Activated T-cell treated with anti-CD3 and anti-CD28 coated beads for 1 hour (primary cell): Measurements from ENCODE around the gene ZNF142.

Experiments
- DNase-seq: peaks from one replicate; pipeline ENCODE4 v3.0.0-alpha.2; 2020; ENCODE audit warnings: low read depth

Gene ZNF142

GRCh38 chr2:218655751-218656150 lies 3.7 kb downstream of the ZNF142 start:
- no peak for DNase-seq

DNA sequence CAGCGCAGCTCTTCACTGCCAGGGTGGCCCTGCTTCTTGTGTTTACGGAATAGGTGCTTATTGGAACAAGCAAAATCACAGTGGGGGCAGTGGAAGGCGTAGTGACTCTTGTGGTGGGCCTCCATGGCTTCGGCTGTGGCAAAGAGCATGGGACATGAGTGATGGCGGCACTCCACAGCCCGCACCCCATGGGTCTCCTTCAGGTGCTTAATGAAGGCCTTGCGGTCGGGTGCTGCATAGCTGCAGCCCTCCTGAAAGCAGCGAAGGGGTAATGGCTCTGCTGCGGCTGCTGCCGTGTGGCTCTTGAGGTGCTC lies 10.7 kb downstream of the ZNF142 start:
- DNase-seq: no peak

DNA sequence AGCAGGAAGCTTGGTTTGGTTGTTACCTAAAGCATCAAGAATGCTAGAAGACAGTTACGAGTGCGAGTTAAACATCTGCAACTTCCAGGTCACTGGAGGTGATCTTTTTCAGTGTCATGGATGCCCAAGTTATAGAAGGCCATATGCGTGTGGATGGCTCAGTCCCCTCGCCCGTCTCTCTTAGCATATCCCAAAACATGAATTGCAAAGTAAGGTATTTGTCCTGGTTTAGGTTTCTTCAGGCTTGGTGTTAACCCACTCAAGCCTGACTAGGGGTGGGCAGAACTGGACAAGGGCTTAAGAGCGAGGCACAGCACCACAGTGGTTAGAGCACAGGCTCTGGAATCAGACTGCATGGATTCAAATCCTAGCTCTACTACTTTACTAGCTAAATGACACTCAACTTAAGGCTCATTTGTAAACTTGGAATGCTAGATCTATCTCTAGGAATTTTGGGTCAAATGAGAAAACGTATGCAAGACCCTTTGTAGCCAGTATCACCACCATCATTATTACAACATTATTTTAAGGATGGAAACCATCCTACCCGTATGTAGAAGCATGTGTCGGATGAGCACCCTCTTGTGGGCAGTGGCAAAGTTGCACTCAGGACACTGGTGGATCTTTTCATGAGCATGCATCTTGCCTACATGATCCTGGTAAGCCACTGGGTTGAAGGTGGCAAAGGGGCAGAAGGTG lies 11.2 kb downstream of the ZNF142 start:
- peak; percentile 35 for DNase-seq

DNA sequence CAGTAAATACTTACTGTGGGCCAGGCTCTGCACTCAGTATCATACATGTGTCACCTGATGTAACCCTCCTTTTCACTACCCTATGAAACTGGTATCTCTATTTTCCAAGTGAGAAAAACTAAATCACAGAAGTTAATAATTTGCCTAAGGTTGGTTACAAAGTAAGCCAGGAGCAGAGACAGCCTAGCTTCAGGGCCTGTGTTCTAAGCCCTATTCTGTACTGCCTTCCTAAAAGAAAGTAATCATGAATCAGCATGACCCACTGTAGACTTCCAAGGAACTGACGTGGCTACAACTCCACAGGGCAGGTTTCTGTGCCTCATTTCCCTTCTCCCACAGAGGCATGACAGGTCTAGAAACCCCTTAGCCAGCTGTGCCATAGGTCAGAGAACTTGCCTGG lies 14.3 kb downstream of the ZNF142 start:
- no peak for DNase-seq

DNA sequence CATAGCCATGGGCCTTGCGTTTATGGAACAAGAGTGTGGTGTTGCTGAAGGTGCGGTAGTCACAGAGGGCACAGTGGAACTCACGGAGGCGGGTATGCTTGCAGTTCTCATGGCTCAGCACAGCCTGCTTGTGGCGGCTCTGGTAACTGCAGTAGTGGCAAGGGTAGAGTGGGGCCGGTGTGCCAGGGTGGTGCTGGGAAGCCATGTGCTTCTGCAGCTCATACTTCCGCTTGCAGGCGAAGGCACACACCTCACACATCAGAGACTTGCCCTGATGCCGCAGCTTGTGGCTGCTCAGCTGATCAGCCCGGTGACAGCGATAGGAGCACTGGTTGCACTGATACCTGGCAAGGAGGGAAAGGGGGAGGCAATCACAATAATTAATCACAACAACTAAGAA lies 14.7 kb downstream of the ZNF142 start:
- no peak for DNase-seq

DNA sequence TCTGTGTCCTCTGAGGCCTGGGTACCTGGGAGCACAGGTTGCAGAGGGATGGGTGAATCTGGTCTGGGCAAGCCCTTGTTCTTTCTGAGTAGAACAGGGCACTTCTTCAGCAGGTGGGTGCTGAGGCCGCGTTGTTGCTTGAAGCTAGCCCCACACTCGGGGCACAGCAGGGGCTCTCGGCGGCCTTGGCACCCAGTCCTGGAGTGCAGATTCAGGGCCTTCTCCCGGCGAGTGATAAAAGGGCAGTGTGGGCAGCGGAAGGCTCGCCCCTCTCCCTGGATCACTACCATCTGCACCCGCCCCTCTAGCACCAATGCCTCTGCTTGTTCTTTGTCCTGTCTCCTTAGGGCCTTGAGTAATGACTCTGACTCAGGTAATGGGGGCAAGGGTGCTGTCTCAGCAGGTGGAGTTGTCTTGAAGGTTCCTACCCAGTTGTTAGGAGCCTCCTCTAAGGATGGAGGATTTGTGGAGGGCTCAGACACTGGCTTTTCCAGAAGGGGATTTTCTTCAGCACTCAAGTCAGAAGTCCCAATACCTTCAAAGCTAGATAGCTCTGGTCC lies 15.6 kb downstream of the ZNF142 start:
- DNase-seq: no peak

GRCh38 chr2:218642786-218643185 lies 16.6 kb downstream of the ZNF142 start:
- DNase-seq: no peak

DNA sequence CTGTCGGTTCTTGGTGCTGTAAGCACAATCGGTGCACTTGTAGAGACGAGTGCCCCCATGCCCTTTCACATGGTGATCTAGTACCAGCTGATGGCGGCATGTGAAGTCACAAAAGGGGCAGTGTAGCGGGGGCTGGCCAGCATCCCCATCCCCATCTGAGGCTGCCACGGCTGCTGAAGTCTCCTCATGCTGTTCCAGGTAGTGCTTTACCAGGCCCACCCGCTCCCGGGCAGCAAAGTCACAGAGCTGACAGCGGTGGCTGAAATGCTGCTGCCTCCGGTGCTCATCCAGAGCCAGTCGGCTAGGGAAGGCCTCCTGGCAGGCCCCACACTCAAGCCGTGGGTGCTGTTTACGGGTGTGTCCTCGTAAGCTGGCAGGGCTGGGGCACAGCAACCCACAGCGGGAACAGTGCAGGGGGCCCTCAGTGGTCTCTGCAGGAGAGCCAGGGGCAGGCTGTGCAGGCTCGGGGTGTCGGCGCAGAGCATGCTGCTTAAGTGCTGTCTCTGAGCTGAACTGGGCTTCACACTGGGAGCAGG lies 17.2 kb downstream of the ZNF142 start:
- no peak for DNase-seq

DNA sequence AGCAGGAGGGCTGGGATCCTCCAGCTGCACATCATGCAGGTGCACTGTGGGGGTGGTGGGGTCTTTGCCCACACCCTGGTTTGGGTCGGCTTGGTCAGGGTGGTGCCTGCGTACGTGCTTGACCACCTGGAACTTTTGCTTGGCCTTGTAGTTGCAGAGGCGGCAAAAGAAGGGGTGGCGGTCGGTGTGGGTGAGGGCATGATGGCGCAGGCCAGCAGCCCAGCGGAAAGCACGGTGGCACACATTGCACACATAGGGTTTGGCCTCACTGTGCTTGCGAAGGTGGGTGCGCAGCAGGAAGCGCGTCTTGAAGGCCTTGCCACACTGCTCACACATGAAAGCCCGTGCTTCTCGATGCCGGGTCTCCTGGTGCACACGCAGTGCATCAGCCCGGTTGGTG lies 21.1 kb downstream of the ZNF142 start:
- DNase-seq: no peak

GRCh38 chr2:218635719-218636118 lies 23.7 kb downstream of the ZNF142 start:
- DNase-seq: no peak

DNA sequence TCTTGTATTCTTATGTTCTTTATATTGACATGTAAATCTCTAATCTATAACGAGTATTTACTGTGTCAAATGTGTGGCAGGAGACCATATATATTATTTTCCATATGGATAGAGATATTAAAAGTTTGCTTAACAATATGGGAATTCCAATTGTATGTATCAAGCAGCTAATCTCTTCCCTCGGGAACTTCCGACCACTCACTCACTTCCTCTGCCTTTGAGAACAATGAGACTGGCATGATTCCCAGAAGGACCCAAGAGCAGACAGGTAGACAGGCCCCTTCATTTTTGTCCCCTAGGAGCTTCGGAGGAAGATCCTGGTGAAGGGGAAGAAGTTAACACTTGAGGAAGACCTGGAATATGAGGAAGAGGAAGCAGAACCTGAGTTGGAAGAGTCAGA lies 27.6 kb downstream of the ZNF142 start:
- DNase-seq: no peak

- no peak for DNase-seq
These were observed 31.5 kb downstream of the ZNF142 start for GRCh38 chr2:218627939-218628338.

GRCh38 chr2:218626369-218626768 lies 33.1 kb downstream of the ZNF142 start:
- DNase-seq: no peak

- DNase-seq: no peak
These were observed 36.1 kb downstream of the ZNF142 start for GRCh38 chr2:218623366-218623705.

- DNase-seq: no peak
These were observed 36.6 kb downstream of the ZNF142 start for GRCh38 chr2:218622606-218623365.

GRCh38 chr2:218621007-218621406 lies 38.4 kb downstream of the ZNF142 start:
- DNase-seq: no peak

- DNase-seq: no peak
These were observed 41.1 kb downstream of the ZNF142 start for GRCh38 chr2:218618102-218618860.

DNA sequence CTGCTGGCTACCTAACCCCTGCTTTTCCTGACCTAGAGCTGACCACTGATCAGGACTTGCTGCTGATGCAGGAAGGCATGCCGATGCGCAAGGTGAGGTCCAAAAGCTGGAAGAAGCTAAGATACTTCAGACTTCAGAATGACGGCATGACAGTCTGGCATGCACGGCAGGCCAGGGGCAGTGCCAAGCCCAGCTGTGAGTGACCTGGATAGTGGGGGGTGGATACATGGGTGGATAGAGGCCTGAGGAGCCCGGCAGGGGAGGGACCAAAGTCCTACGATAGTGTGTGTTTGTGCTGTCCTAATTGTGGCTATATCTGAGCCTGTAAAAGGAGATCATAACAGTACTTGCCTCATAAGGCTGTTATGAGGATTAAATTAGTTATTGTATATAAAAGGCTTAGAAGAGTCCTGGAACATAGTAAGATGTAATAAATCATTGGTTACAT lies 43.5 kb downstream of the ZNF142 start:
- no peak for DNase-seq

- no peak for DNase-seq
These were observed 51.8 kb downstream of the ZNF142 start, which contains the start of gene PLCD4 for GRCh38 chr2:218607436-218608115. PLCD4 (plus strand) TSS chr2:218607899; CDS start chr2:218615740, 7,841 bp downstream.

DNA sequence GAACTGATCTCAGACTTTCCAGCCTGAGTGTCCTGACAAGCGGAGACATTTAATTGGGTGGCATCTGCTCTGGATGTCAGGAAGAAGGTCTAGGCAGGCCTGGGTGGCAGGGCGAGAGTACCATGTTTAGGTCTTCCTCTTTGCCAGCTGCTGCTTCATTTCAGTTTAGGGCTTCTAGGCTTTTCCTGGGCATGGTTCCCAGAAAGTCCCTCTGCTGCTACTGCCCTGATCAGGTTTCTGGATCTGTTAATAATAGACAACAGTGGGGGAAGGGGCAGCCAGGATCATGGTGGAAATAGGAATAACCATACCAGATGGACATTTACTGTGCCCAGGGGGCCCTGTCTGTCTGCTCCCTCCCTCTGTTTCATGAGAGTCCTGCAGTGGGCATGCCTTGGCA lies 54.0 kb downstream of the ZNF142 start:
- no peak for DNase-seq
